Ovary (tissue), 3 donors: ENCODE measurements around the gene CYTH2.

Source experiments
- CTCF ChIP-seq, 3 donors: fragments of 450-650 bp in 2 of 3; fragments of 200-600 bp in 1 of 3; IDR thresholded peaks; one replicate each; pipeline versions ENCODE4 v1.5.1 to v1.8.0; 2016 to 2022; ENCODE audit warnings: antibody characterized with exemption in 3 of 3, mild to moderate bottlenecking in 1 of 3
- EP300 ChIP-seq: sonication (generic); formaldehyde crosslinking; IDR thresholded peaks from one replicate; pipeline ENCODE4 v1.6.1; 2017; ENCODE audit warnings: antibody characterized with exemption
- POLR2A ChIP-seq: fragments of 450-650 bp; IDR thresholded peaks from one replicate; pipeline ENCODE4 v1.6.1; 2017; ENCODE audit warnings: antibody characterized with exemption, mild to moderate bottlenecking, moderate library complexity
- donor health status: DM: no; HTN: no; CAD: no.

GRCh38 chr19:48481846-48482639 lies 12.9 kb downstream of the CYTH2 start:
- TF ChIP-seq CTCF (IDR thresholded peaks at IDR 0.05) (no peak), POLR2A (no peak), EP300 (no peak)
